Measurements from ENCODE around the gene TRAPPC2L. TPM values are rescaled to one million over a fixed set of nuclear protein-coding genes. Genes with fewer than 3 reads are reported as not detected.
A peak's percentile ranks its signal among the peaks of the same experiment; 100 is the strongest.

The TRAPPC2L gene
- total and polyA plus RNA-seq, 10 donors = 28.9 to 87.5 (median 41.7) TPM

- intact Hi-C loops (cut with DNase I; ENCODE audit: low total_unique reads) = no loop called here
- 63 to 72% (median 69%) methylated on average over 17 to 21 of the region's 21 CpGs for whole genome bisulfite sequencing, 5 donors
- peak; percentile 63 to 70 (median 65) for TF ChIP-seq POLR2AphosphoS5 (IDR thresholded peaks at IDR 0.05)
- no peak for TF ChIP-seq POLR2A (IDR thresholded peaks at IDR 0.05)
- Histone ChIP-seq H3K27me3 (replicated peaks in 1 of 7) (no peaks in the 10 kb centered on the region), H3K27ac (peak overlapping the region in 5 of 8 donors; percentile 30 to 65 (median 51)), H3K4me1 (peaks cover 0 to 85% (median 43%) of the 10 kb centered on the region in 6 donors), H3K36me3 (peaks cover 0 to 56% (median 19%) of the 10 kb centered on the region in 6 donors), H3K9me3 (no peaks in the 10 kb centered on the region), H3K4me3 (no peak overlapping the region)
- no peak for DNase-seq
These were observed 47.9 kb downstream of the TRAPPC2L start for GRCh38 chr16:88904676-88905365.

- 55 to 63% (median 61%) methylated on average over 8 to 12 of the region's 13 CpGs for WGBS, 5 donors
- intact Hi-C loops (cut with DNase I; ENCODE audit: low total_unique reads) = no loop called here
- Histone ChIP-seq H3K9me3 (no peaks in the 10 kb centered on the region), H3K27me3 (replicated peaks in 1 of 7) (no peaks in the 10 kb centered on the region), H3K4me3 (no peak overlapping the region), H3K4me1 (peaks cover under 1 to 88% (median 45%) of the 10 kb centered on the region in 6 donors), H3K36me3 (peaks cover 0 to 49% (median 11%) of the 10 kb centered on the region in 6 donors), H3K27ac (peak overlapping the region in 5 of 8 donors; percentile 30 to 65 (median 51))
- TF ChIP-seq POLR2A (IDR thresholded peaks at IDR 0.05) = no peak
- no peak for TF ChIP-seq POLR2AphosphoS5 (IDR thresholded peaks at IDR 0.05)
- TF ChIP-seq, protein P1, sequence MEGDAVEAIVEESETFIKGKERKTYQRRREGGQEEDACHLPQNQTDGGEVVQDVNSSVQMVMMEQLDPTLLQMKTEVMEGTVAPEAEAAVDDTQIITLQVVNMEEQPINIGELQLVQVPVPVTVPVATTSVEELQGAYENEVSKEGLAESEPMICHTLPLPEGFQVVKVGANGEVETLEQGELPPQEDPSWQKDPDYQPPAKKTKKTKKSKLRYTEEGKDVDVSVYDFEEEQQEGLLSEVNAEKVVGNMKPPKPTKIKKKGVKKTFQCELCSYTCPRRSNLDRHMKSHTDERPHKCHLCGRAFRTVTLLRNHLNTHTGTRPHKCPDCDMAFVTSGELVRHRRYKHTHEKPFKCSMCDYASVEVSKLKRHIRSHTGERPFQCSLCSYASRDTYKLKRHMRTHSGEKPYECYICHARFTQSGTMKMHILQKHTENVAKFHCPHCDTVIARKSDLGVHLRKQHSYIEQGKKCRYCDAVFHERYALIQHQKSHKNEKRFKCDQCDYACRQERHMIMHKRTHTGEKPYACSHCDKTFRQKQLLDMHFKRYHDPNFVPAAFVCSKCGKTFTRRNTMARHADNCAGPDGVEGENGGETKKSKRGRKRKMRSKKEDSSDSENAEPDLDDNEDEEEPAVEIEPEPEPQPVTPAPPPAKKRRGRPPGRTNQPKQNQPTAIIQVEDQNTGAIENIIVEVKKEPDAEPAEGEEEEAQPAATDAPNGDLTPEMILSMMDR (IDR thresholded peaks at IDR 0.05 in 8 of 11, conservative IDR thresholded peaks at IDR 0.05 in 3 of 11) = no peak
- DNase-seq = no peak
These were observed 48.6 kb downstream of the TRAPPC2L start for GRCh38 chr16:88905563-88905962.

- TF ChIP-seq POLR2A (IDR thresholded peaks at IDR 0.05) (no peak), POLR2AphosphoS5 (IDR thresholded peaks at IDR 0.05) (no peak)
- TF ChIP-seq, protein P1 (IDR thresholded peaks at IDR 0.05 in 8 of 11, conservative IDR thresholded peaks at IDR 0.05 in 3 of 11) = no peak
- H3K27ac ChIP-seq = peak overlapping the region in 1 of 8 donors; percentile 61
These were observed 49.1 kb downstream of the TRAPPC2L start for GRCh38 chr16:88906020-88906419.

DNA sequence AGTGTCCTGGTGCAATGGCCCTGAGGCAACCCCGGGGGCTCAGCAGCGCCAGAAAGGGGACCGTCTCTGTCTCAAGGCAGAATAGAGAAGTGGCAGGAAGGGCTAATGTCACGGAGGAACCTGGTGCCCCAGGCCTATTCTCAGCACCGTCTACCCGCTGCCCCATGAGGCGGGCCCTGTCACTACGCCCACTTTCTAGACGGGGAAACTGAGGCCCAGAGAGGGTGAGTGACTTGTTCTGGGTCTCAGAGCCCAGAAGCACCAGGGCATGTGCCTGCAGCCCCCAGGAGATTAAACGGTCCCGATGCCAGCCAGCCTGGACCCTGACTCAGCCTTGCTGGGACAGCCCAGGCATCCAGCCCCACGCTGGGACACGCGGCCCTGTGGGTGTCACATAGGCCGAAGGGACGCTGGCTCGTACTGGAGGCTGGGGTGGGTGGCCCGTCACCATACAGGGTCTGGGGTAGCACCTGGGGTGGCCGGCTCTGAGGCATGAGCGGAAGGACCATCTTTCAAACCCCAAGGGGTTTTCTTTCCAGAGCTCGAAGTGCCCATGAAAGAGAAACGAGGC lies 49.7 kb downstream of the TRAPPC2L start:
- Histone ChIP-seq H3K27me3 (replicated peaks in 1 of 7) (no peaks in the 10 kb centered on the region), H3K27ac (no peak overlapping the region), H3K9me3 (no peaks in the 10 kb centered on the region), H3K36me3 (peaks cover 0 to 38% (median 1%) of the 10 kb centered on the region in 6 donors), H3K4me1 (peaks cover 8 to 88% (median 52%) of the 10 kb centered on the region in 6 donors), H3K4me3 (no peak overlapping the region)
- intact Hi-C loops (cut with DNase I; ENCODE audit: low total_unique reads) = no loop called here
- TF ChIP-seq POLR2A (IDR thresholded peaks at IDR 0.05) (no peak), POLR2AphosphoS5 (IDR thresholded peaks at IDR 0.05) (no peak)
- TF ChIP-seq, protein P1 (IDR thresholded peaks at IDR 0.05 in 8 of 11, conservative IDR thresholded peaks at IDR 0.05 in 3 of 11) = no peak
- WGBS, 5 donors = 78 to 88% (median 82%) methylated on average over 13 to 22 of the region's 22 CpGs
- no peak for DNase-seq

More at GRCh38 chr16:88906020-88906419, 49.1 kb downstream of the TRAPPC2L start:
- no peak for DNase-seq
- H3K4me3 ChIP-seq = no peak overlapping the region
- H3K9me3 ChIP-seq = no peaks in the 10 kb centered on the region
- H3K27me3 ChIP-seq (replicated peaks in 1 of 7) = no peaks in the 10 kb centered on the region
- H3K4me1 ChIP-seq = peaks cover 5 to 88% (median 48%) of the 10 kb centered on the region in 6 donors
- peaks cover 0 to 44% (median 7%) of the 10 kb centered on the region in 6 donors for H3K36me3 ChIP-seq
- intact Hi-C loops (cut with DNase I; ENCODE audit: low total_unique reads) = no loop called here
- WGBS, 5 donors = 68 to 78% (median 76%) methylated on average over 11 to 16 of the region's 16 CpGs
